HepG2 (cell line): ENCODE measurements around the gene NOXO1. TPM values are rescaled to one million over a fixed set of nuclear protein-coding genes. Genes with fewer than 3 reads are reported as not detected.

ENCODE experiments used
- ATF1 ChIP-seq: IDR thresholded peaks from 2 replicates; pipeline ENCODE4 v1.6.1; 2016; ENCODE audit warnings: mild to moderate bottlenecking, control low read depth
- KDM1A ChIP-seq: IDR thresholded peaks from 2 replicates; pipeline ENCODE4 v1.6.1; 2016; ENCODE audit warnings: missing compliant biosample characterization
- MEF2D ChIP-seq: sonication (generic); formaldehyde crosslinking; IDR thresholded peaks from 2 replicates; pipeline ENCODE4 v1.5.1; 2020; ENCODE audit warnings: mild to moderate bottlenecking, missing genetic modification reagents
- NKX3-1 ChIP-seq: sonication (generic); formaldehyde crosslinking; IDR thresholded peaks from 2 replicates; pipeline ENCODE4 v1.5.0; 2020; ENCODE audit warnings: missing genetic modification reagents
- NRL ChIP-seq: sonication (generic); formaldehyde crosslinking; IDR thresholded peaks from 2 replicates; pipeline ENCODE4 v1.5.0; 2020; ENCODE audit warnings: missing genetic modification reagents, mild to moderate bottlenecking, moderate library complexity, borderline replicate concordance
- PHF8 ChIP-seq: sonication (generic); formaldehyde crosslinking; IDR thresholded peaks from 2 replicates; pipeline ENCODE4 v1.5.0; 2020; ENCODE audit warnings: missing genetic modification reagents
- RAD51 ChIP-seq: fragments of 450-650 bp; IDR thresholded peaks from 2 replicates; pipeline ENCODE4 v1.6.1; 2016; ENCODE audit warnings: borderline replicate concordance
- U2AF2 ChIP-seq: fragments of 200-400 bp; formaldehyde crosslinking; IDR thresholded peaks from 2 replicates; pipeline ENCODE4 v1.6.1; 2017; ENCODE audit warnings: low read depth, mild to moderate bottlenecking, low read length
- ZBTB38 ChIP-seq: sonication (generic); formaldehyde crosslinking; IDR thresholded peaks from 2 replicates; pipeline ENCODE4 v1.5.1; 2020; ENCODE audit warnings: mild to moderate bottlenecking, missing genetic modification reagents
- ZBTB42 ChIP-seq: sonication (generic); formaldehyde crosslinking; IDR thresholded peaks from 2 replicates; pipeline ENCODE4 v1.5.0; 2020; ENCODE audit warnings: mild to moderate bottlenecking, missing genetic modification reagents
- ZFAT ChIP-seq: sonication (generic); formaldehyde crosslinking; conservative IDR thresholded peaks from 2 replicates; pipeline ENCODE4 v1.8.1; 2023; ENCODE audit warnings: missing genetic modification reagents, inconsistent platforms
- ZNF180 ChIP-seq: sonication (generic); formaldehyde crosslinking; IDR thresholded peaks from 2 replicates; pipeline ENCODE4 v1.4.0; 2020; ENCODE audit warnings: low read depth, missing genetic modification reagents, borderline replicate concordance
- ZNF205 ChIP-seq: IDR thresholded peaks from 2 replicates; pipeline ENCODE4 v1.6.1; 2018; ENCODE audit warnings: missing biosample characterization, missing genetic modification reagents
- ZNF232 ChIP-seq: sonication (generic); formaldehyde crosslinking; IDR thresholded peaks from 2 replicates; pipeline ENCODE4 v1.4.0; 2020; ENCODE audit warnings: missing genetic modification reagents, borderline replicate concordance
- ZNF367 ChIP-seq: sonication (generic); formaldehyde crosslinking; IDR thresholded peaks from 2 replicates; pipeline ENCODE4 v1.4.0; 2020; ENCODE audit warnings: missing genetic modification reagents, borderline replicate concordance
- ZNF382 ChIP-seq: sonication (generic); formaldehyde crosslinking; IDR thresholded peaks from 2 replicates; pipeline ENCODE4 v1.5.0; 2020; ENCODE audit warnings: missing genetic modification reagents, mild to moderate bottlenecking, borderline replicate concordance
- ZNF781 ChIP-seq: sonication (generic); formaldehyde crosslinking; IDR thresholded peaks from 2 replicates; pipeline ENCODE4 v1.5.1; 2020; ENCODE audit warnings: borderline replicate concordance, mild to moderate bottlenecking, missing genetic modification reagents; ENCODE audit errors: not compliant biosample characterization
- ZNF883 ChIP-seq: sonication (generic); formaldehyde crosslinking; IDR thresholded peaks from 2 replicates; pipeline ENCODE4 v1.5.1; 2020; ENCODE audit warnings: mild to moderate bottlenecking, missing genetic modification reagents; ENCODE audit errors: not compliant biosample characterization
- ZNF891 ChIP-seq: sonication (generic); formaldehyde crosslinking; IDR thresholded peaks from 2 replicates; pipeline ENCODE4 v1.5.0; 2020; ENCODE audit warnings: mild to moderate bottlenecking, missing genetic modification reagents
- polyA plus RNA-seq, 8 experiments: library from polyadenylated mRNA; depleted of rRNA in 3 of 8; stranded (reverse) in 7 of 8; unstranded in 1 of 8; fragments of >200 nt; fragmentation: Illumina TruSeq in 4 of 8; extraction: Trizol in 4 of 8; gene quantifications; 2 replicates each; pipeline versions ENCODE4 v1.2.1 to v1.2.3, GENCODE V29; 2011 to 2016; ENCODE audit warnings: low read depth in 4 of 8, missing spikeins in 1 of 8, mixed read lengths in 1 of 8; ENCODE audit not compliant: insufficient read depth in 1 of 8
- total RNA-seq, 5 experiments: library from RNA; depleted of rRNA; stranded (reverse); fragments of >200 nt; fragmentation: Illumina TruSeq; extraction: Trizol; gene quantifications; 2 replicates each; pipeline ENCODE4 v1.2.3, GENCODE V29; 2016; ENCODE audit warnings: low read depth in 1 of 5
- TF ChIP-seq, protein P1 (sequence below), 2 experiments: sonication (generic) in 1 of 2; formaldehyde crosslinking in 1 of 2; IDR thresholded peaks; 2 replicates each; pipeline versions ENCODE4 v1.5.1 to v1.6.1; 2011 to 2020; ENCODE audit warnings: borderline replicate concordance in 1 of 2, low read depth in 1 of 2, low read length in 1 of 2, mild to moderate bottlenecking in 1 of 2, missing genetic modification reagents in 1 of 2, moderate library complexity in 1 of 2
- TF ChIP-seq, protein P2 (sequence below): sonication (generic); formaldehyde crosslinking; IDR thresholded peaks from 2 replicates; pipeline ENCODE4 v1.5.0; 2020; ENCODE audit warnings: mild to moderate bottlenecking, missing genetic modification reagents
- TF ChIP-seq, protein P3 (sequence below): fragments of 450-650 bp; IDR thresholded peaks from 2 replicates; pipeline ENCODE4 v1.6.1; 2017
- TF ChIP-seq, protein P4 (sequence below): sonication (generic); formaldehyde crosslinking; IDR thresholded peaks from 2 replicates; pipeline ENCODE4 v1.4.0; 2020; ENCODE audit warnings: missing genetic modification reagents

NOXO1 gene
- total and polyA plus RNA-seq, 2 of the 13 experiments (the other 11 are each of a cell fraction or from before 2014, with no cell fraction given): 0.69 to 1.4 TPM

DNA sequence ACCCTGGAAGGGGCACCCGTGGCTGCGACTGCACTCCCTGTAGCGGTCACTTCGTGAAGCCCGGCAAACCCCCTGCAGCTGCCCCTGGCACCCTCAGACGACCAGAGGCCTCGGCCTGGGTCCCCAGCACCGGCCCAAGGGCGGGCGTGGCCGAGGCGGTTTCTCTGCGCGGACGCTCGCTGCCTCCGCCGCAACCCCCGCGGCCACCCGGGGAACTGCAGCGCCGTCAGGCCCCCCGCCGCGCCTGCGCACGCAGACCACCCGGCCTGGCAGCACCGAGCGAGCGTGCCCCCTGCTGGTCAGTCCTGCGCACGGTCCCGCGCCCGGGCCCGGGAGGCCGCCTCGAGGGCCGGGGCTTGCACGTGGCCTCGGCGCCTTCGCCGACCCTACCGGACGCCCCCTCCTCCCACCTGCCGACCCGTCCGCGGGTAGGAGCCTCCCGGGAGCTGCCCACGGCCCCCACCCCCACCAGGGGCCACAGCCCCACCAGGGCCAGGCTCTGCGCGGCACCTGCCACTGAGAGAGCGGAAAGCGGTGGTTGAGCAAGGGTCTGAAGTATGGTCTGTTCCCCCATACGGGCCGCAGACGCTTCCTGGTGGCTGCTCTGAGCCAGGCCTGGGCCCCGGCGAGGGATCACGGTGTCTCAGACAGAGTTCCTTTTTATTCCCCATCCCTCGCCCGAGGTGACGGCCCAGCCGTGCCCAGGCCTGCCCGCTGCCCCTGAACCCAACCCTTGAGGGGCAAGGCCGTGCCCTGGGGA, 51.5 kb downstream of the NOXO1 start (continued):
- TF ChIP-seq, protein P1, sequence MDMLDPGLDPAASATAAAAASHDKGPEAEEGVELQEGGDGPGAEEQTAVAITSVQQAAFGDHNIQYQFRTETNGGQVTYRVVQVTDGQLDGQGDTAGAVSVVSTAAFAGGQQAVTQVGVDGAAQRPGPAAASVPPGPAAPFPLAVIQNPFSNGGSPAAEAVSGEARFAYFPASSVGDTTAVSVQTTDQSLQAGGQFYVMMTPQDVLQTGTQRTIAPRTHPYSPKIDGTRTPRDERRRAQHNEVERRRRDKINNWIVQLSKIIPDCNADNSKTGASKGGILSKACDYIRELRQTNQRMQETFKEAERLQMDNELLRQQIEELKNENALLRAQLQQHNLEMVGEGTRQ (IDR thresholded peaks at IDR 0.05; ENCODE audit: low read depth, low read length): no peak
- TF ChIP-seq, protein P1 (CRISPR knock-in tag; IDR thresholded peaks at IDR 0.05; ENCODE audit: borderline replicate concordance): no peak
- no peak for TF ChIP-seq NRL (CRISPR knock-in tag)
- no peak for TF ChIP-seq RAD51
- no peak for TF ChIP-seq ZBTB42
- TF ChIP-seq KDM1A (CRISPR knock-in tag): no peak
- no peak for TF ChIP-seq ZNF781 (CRISPR knock-in tag)
- TF ChIP-seq, protein P2, sequence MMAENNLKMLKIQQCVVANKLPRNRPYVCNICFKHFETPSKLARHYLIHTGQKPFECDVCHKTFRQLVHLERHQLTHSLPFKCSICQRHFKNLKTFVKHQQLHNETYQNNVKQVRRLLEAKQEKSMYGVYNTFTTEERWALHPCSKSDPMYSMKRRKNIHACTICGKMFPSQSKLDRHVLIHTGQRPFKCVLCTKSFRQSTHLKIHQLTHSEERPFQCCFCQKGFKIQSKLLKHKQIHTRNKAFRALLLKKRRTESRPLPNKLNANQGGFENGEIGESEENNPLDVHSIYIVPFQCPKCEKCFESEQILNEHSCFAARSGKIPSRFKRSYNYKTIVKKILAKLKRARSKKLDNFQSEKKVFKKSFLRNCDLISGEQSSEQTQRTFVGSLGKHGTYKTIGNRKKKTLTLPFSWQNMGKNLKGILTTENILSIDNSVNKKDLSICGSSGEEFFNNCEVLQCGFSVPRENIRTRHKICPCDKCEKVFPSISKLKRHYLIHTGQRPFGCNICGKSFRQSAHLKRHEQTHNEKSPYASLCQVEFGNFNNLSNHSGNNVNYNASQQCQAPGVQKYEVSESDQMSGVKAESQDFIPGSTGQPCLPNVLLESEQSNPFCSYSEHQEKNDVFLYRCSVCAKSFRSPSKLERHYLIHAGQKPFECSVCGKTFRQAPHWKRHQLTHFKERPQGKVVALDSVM (CRISPR knock-in tag): peak; percentile 73; the same call in 1 of the 2 replicates
- TF ChIP-seq ZBTB38: peak; percentile 96
- TF ChIP-seq NKX3-1 (CRISPR knock-in tag): no peak
- no peak for TF ChIP-seq ZNF382 (CRISPR knock-in tag)
- TF ChIP-seq, protein P3, sequence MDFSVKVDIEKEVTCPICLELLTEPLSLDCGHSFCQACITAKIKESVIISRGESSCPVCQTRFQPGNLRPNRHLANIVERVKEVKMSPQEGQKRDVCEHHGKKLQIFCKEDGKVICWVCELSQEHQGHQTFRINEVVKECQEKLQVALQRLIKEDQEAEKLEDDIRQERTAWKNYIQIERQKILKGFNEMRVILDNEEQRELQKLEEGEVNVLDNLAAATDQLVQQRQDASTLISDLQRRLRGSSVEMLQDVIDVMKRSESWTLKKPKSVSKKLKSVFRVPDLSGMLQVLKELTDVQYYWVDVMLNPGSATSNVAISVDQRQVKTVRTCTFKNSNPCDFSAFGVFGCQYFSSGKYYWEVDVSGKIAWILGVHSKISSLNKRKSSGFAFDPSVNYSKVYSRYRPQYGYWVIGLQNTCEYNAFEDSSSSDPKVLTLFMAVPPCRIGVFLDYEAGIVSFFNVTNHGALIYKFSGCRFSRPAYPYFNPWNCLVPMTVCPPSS: no peak
- TF ChIP-seq PHF8: peak; percentile 67; the same call in 1 of the 2 replicates
- TF ChIP-seq U2AF2: no peak
- no peak for TF ChIP-seq ZNF891 (CRISPR knock-in tag)
- no peak for TF ChIP-seq ATF1 (CRISPR knock-in tag)
- TF ChIP-seq, protein P4, sequence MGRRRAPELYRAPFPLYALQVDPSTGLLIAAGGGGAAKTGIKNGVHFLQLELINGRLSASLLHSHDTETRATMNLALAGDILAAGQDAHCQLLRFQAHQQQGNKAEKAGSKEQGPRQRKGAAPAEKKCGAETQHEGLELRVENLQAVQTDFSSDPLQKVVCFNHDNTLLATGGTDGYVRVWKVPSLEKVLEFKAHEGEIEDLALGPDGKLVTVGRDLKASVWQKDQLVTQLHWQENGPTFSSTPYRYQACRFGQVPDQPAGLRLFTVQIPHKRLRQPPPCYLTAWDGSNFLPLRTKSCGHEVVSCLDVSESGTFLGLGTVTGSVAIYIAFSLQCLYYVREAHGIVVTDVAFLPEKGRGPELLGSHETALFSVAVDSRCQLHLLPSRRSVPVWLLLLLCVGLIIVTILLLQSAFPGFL (CRISPR knock-in tag): no peak
- no peak for TF ChIP-seq ZNF180 (CRISPR knock-in tag)
- peak; percentile 77; the same call in 1 of the 2 replicates for TF ChIP-seq ZNF232 (CRISPR knock-in tag)
- no peak for TF ChIP-seq MEF2D
- no peak; the same call in 1 of the 2 replicates for TF ChIP-seq ZNF205 (CRISPR knock-in tag)
- peak; percentile 87 for TF ChIP-seq ZNF883 (CRISPR knock-in tag)
- TF ChIP-seq ZFAT (CRISPR knock-in tag): no peak
- peak; percentile 24; the same call in 1 of the 2 replicates for TF ChIP-seq ZNF367
